ENCODE data around the gene SRSF12.
"Not testable (repeated sequence)": the region's sequence is repeated elsewhere in the genome, so short reads cannot be mapped to it uniquely, and the experiment has no call there.

SRSF12 gene

DNA sequence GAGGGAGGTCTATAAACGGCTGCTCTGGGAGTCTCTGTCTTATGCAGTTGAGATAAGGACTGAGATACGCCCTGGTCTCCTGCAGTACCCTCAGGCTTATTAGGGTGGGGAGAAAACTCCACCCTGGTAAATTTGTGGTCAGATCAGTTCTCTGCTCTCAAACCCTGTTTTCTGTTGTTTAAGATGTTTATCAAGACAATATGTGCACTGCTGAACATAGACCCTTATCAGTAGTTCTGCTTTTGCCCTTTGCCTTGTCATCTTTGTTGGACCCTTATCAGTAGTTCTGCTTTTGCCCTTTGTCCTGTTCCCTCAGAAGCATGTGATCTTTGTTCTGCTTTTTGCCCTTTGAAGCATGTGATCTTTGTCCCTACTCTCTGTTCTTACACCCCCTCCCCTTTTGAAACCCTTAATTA is 10.4 kb upstream of the SRSF12 start:
- DNase-seq = not testable (repeated sequence)

DNA sequence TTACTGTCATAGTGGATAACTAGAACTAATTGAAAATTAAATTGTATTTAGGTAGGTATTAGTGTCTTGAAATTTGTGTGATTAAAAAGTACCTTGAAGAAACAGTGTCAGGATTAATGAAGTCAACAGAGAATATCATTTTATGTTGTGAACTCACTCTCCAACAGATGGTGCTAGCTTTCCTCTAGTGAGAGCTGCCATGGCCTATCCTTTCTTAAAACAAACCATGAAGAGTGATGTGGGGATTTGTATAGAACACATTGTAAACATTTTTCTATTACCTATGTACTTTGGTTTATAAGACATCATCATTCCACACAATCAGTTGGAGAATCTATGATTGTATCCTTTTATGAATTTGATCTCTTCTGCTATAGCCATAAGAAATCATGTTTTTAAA is 4.8 kb upstream of the SRSF12 start:
- DNase-seq = peak; percentile 21 to 57

DNA sequence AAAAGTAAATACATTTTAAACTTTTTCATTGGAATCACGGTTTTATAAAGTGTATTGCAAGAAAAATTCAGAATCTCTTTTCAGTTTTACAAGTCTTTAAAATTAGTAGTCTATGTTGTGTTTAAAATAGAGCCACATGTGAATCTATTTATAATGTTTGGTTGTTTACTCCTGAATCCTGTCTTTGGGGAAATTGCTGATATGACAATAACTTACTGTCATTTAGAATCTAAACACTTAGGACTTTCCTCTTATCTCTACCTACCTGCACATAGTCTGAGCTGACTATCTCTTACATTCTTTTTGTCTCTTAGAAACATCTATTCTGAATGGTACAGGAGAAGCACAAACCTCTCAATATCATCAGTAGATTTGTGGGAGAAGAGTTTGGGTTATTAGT is 4.1 kb upstream of the SRSF12 start:
- no peak for DNase-seq

DNA sequence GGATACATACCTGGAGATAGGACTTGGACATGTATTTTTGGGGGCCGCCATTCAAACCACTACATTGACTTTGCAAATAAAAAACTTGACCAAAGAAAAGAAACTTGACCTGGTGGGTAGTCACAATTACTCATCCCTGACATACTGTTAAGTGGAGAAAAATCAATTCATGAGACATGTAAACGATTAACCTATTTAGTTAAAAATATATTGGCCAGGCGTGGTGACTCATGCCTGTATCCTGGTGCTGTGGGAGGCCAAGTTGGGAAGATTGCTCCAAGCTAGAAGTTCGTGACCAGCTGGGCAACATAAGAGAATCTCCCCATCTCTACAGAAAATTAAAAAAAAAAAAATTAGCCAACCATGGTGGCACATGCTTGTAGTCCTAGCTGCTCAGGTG is 2.5 kb upstream of the SRSF12 start:
- DNase-seq = no peak

DNA sequence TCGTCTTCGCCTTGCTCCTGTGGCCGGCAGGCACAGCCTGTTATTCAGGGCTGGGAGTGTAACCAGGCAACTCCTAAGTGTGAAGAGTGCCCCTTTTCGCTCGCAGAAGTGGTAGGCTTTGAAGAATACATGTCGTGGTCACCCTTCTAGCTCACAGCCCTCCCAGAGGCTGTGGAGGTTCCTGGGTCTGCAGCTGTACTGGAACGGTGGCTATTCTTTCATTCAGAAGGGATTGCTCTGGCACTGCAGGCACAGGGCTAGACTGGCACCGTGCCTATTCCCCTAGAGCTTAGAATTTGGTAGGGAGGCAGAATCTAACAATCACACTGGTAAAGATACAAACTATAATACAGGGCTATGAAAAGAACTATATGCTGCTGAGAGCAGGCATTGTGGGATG is 1.1 kb upstream of the SRSF12 start:
- no peak for DNase-seq

DNA sequence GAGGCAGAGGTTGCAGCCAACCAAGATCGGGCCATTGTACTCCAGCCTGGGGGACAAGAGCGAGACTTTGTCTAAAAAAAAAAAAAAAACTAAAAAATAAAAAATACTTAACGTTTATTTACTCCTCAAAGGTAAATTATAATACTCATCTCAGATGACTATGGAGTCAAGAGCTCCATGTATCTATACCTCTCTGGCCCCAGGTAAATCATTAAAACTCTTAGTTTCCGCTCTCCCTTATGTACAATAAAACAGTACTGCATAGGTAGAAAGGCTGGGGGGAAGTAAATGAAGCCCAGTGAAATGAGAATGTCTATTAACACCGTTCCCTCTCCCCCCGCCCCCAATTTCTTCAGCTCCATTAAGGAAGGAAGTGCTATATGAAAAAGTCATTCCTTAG is 1.2 kb downstream of the SRSF12 start:
- no peak for DNase-seq

DNA sequence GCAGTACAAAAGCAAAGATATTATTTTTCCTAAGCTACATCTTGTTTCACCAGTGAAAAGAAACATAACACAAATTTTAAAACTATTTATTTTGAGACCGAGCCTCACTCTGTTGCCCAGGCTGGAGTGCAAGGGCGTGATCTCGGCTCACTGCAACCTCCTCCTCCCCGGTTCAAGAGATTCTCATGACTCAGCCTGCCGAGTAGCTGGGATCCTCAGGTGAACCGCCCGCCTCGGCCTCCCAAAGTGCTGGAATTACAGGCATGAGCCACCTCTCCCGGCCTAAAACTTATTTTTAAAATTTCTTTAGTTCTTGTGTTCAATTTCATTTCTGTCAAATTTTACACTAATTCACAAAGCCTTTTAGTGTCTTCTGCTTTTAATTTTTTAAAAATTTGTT is 5.9 kb downstream of the SRSF12 start:
- DNase-seq = no peak

DNA sequence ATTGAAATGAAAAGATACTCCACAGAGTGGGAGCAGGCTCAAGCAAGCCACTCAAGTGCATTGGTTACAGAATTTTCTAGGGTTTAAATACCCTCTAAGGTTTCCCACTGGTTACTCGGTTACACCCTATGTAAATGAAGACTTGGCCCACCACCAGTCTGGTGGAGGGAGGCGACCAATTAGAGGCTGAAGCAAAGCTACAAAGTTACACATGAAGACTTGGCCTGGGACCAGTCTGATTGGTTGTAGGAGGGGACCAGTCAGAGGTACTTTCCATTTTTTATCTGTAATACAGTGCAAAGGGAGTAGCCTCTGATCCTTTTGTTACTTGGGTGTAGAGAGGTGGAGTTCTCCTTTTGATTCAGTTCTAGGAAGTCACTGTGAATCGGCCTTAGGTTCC is 7.6 kb downstream of the SRSF12 start:
- no peak for DNase-seq

DNA sequence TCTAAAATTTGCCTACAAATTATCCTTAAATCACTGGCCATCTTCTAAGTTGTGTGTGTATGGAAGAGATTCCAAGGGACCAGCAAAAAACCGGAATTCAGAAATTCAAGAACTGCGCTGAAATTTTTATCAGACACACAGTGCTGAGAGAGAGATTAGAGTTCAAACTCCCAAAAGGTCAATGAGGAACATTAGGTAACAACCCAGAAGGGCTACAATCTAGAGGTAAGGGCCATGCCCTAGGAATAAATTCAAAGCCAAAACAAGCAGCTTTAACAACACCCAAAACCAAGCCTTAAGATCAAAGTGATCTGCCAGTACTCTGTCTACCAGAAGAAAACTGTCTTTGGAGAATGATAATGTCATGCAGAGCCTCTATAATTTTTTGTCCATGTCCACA is 17.8 kb downstream of the SRSF12 start:
- DNase-seq = no peak

DNA sequence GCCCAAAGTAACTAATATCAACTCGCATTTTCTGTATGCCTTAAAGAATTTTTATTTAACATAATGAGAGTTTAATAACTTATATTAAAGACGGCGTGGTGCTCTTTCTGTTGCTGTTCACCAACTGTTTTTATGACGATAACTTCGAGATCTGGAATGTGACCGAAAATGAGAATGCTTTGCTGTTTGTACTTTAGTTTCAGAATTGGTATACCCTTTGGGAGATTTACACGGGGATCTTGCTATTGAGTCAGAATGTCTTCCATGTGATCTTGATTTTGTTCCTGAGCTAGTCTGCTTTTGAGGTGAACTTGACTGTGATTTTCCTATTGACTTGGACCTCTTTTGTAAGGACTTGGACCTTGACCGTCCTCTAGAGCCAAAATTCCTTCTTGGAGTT is 19.4 kb downstream of the SRSF12 start:
- DNase-seq = no peak

DNA sequence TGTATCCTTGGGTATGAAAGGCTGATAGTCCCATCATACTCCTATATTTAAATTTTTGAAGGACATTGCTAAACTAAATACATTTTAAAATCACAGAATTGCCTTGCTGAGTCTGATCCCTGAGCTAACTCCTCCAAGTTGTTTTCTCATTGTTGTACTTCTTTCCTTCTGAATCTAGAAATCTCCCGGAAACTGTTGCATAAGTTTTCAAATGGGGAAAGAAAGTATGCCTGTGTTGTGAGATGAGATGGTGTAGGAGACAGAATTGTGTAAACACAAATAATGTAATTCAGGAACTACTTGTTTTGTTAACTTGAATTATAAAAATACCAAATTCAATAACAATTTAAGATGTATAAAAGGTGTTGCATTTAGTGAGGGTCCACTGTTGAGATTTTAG is 30.0 kb downstream of the SRSF12 start:
- no peak for DNase-seq

DNA sequence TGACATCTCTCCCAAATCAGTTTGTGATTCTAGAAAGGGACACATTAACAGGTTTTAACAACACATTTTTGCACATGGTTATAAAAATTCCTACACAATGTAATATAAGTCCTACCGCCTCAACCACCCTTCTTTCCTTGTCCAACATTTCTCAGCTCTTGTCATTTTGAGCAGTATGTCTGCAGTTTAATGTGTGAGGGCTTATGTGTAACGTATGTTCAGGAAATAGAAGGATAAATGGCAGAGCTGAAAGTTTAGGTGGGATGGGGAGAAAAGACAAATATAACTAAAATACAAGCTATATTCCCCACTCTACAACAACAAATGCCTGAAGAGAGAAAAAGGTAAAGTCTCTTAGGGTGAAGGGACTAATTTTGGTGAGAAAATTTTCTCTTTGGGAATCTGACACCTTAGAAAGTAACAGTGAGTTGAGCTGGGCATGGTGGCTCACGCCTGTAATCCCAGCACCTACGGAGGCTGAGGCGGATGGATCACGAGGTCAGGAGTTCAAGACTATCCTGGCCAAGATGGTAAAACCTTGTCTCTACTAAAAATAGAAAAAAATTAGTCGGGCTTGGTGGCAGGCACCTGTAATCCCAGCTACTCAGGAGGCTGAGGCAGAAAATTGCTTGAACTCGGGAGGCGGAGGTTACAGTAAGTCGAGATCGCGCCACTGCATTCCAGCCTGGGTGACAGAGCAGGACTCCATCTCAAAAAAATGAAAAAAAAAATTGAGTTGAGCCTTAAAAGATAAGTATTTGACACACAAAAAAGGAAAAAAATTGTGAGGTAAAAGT is 32.3 kb downstream of the SRSF12 start:
- no peak for DNase-seq

DNA sequence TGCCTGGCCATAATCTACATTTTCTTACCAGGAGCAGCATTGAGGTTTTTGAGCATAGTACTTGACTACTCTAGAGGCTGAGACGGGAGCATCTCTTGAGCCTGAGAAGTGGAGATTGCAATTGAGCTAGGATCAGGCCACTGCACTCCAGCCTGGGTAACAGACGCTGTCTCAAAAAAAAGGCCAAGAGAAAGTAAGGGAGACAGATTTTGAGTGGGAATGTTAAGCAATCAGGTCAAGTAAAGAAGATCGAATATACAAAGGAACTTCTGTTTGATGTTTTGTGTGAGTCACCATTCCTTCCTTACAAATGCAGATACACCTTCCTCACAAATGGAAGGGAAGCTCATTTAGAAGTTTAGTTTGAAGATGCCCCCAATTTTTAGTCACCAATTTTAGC is 32.9 kb downstream of the SRSF12 start:
- DNase-seq = peak in 1 of 2 experiments; percentile 5

DNA sequence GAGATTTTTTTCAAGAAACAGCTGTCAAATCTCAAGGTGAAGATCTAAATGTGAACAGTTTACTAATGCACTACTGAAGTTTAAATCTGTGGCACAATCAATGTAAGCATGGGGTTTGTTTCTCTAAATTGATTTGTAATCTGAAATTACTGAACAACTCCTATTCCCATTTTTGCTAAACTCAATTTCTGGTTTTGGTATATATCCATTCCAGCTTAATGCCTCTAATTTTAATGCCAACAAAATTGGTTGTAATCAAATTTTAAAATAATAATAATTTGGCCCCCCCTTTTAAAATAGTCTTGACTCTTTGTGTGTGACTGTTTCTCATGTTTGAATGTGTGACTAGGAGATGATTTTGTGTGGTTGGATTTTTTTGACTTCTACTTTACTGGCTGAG is 33.3 kb downstream of the SRSF12 start:
- DNase-seq = no peak

DNA sequence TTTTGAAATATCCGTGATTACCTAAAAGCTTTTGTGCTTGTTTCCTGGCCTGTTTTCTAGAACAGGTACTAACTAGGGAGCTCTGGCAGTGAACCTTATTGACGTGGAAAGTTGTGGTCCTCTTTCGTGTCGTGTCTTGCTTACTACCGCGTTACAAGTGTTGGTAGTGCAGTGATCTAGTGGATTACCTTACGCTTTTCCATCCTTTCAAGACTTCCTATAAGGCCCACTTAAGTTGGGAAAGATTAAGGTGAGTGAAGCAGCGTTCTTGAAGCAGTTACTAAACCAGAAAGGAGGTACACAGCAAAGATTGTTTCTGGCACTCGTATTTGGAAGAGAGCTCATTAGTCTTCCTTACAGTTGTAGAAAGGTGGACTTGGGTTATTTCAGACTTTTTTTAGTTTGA is 35.4 kb downstream of the SRSF12 start:
- peak in 1 of 2 experiments; percentile 27 for DNase-seq

DNA sequence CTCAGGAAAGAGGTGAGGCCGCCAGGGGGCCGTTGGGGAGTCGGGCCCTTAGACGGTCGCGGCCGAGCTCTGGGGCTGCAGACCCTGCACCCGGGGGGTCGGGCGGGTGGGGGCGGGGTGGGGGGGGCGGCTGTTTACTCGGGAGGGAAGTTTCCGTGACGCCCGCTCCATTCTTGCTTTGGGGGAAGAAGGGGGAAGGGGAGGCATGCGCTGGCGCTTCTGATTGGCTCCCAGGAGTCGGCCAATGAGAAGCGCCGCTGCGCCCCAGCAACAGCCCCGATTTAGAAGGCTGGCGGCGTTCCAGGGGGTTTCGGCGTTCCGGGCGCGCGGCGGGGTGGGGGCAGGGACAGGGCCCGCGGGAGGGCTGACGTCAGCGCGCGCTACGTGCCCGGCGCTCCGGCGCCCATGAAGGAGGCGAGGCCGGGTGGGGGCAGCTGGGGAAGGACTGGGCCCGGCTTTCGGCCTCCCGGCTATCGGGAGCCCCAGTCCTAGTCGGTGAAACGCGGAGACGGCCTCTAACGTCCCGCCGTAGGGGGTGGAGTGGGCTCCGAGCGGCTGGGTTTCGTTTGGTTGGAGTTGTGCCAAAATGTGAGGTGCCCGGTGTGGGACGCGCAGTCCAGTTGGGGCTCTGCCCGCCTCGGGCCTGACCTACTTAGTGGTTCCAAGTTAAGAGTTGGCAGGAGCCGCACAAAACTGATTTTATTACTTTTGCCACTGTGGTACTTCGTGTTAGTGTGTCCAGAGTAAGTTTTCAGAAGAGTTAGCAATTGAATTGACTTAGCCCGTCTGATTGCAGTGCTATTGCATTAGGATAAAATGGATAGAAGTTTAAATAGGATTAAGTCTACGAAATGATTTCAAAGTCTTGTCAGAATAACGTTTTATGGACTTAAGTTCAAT is 36.2 kb downstream of the SRSF12 start:
- DNase-seq = peak; percentile 95 to 96

DNA sequence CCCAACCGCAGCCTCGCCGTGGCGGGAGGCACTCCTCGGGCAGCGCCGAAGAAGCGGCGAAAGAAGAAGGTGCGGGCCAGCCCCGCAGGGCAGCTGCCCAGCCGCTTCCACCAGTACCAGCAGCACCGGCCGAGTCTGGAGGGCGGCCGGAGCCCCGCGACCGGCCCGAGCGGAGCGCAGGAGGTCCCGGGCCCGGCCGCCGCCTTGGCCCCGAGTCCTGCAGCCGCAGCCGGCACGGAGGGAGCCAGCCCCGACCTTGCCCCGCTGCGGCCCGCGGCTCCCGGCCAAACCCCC is 36.8 kb downstream of the SRSF12 start:
- DNase-seq = no peak

DNA sequence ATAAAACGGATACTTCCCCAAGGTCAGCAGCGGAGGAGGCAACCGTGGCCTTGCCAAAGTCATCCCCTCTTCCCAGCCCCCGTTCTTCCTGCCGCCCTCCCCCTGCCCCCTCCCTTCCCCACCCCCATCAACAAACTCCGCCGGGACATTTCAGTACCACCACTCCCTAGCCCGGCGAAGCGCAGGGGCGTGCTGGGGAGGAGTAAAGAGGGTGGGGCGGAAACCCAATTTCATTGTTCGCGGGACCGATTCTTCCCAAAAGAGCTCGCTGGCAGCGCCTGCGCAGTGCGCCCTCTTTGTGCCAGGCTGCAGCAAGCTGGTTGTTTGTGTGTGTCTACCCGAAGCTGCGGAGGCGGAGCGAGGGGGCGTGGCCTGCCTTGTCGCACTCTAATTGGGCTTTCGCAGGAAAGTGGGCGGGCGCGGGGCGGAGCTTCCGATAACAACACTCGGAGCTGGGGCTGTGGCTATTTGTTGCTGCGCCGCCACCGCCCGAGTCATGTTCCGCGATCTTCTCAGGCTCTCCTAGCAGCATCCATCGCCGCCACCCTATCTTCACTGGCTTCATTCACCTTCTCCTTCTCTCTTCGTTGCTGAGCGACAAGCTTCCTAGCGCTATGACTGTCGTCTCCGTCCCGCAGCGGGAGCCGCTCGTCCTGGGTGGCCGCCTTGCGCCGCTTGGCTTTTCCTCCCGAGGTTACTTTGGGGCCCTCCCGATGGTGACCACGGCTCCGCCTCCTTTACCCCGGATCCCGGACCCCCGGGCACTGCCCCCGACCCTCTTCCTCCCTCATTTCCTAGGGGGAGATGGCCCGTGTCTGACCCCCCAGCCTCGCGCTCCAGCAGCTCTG is 37.4 kb downstream of the SRSF12 start, which contains the start of gene PNRC1:
Gene PNRC1 (plus strand): TSS at position 471 of the 848 bp plus-strand sequence. CDS start 144 bp downstream, at position 615.
- DNase-seq = peak; percentile 98 to 99

DNA sequence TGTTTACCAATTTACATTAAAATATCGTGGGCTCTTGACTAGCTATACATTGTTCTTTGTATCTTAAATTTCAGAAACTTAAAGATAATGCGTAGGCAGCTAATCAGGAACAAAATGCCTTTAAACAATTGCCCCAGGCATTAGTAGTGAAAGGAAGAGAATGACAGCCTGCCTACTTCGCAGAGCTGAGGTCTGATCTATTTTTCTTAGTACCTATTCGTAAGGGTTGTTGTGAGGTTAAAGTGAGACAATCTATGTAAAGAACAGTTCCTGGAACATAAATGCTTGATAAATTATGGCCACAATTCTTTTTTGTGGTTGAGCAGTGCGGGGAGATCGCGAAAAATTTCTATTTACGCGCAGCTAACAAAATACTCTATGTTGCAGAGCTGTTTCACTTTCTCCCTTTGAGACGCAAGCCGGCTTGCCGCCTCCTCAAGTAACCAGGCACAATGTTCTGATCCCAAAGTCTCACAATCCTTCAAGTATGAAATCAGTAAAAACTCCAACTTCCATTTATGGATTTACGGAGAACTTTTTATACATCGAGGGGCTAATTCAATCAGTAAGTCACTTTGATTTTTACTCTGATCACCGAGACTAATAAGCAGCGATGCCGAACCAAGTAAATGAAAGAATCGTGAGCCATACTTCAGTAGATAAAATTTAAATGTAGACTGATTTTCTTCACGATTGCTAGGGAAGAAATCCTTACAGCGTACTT is 38.2 kb downstream of the SRSF12 start:
- DNase-seq = peak; percentile 6 to 48

DNA sequence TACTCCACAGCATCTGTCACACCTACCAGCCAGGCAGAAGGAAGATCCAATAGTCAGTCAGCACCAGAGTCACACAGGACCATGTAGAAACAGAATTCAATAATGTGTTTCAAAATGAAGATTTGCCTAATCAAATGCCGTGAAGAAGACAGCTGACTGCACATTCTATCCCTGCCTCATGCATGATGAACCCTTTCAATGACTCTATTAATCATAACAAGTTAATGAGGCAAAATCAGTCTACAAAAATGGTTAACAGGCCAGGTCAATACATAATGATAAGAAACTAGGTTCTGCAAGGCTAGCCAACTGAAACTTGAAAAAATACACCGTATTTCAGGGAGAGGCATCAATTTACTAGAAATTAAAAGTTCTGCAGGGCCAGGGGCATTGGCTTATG is 44.0 kb downstream of the SRSF12 start:
- DNase-seq = no peak

DNA sequence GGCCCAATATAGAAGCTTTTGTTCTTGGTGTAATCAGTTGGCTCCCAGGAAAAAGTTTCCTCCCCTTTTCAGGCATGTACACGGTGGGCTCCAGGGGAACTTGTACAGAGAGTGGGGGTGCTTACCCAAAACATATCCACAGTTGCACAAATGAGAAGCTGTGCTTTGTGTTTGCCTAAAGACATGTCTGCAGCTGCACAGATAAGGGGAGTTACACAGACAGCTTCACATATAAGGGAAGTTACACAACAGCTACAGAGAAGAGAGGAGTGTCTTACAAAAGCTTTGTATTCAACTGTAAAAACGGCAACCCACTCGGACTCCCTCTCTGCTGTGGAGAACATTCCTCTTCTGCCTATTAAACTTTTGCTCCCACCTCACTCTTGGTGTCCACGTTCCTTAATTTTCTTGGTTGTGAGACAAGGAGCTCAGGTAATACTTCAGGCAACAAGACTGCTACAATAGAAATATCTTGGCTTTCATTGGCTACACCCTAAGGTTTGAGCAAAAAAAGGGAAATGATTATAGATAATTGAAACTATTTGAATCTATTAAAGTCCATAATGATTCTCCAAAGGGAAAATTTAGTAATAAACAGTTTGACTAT is 44.8 kb downstream of the SRSF12 start:
- DNase-seq = no peak

DNA sequence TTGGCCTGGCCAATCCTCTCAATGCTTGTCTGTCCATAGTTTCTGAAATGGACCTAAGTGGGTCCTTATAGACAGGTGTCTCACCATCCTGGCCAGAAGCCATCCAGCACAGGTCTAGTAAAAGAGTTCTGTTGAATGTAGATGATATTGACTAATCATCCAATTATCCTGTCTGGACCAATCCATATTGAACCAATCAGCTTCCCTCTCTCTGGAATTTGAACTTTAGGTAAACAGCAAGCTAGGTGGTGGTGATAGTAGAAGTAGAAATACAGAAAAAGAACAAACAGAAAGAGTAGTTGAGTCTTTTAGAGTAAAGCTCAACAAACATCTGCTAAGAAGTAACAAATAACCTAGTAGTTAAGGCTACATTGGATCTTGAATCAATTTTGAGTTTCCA is 46.8 kb downstream of the SRSF12 start:
- DNase-seq = no peak

All from NCI-H524 (cell line).